Stimulated activated CD8-positive, alpha-beta memory T cell treated with anti-CD3 and anti-CD28 coated beads, Interleukin-7, amount 100 ng/mL, for 4 hours (primary cell): Measurements from ENCODE around the gene EXOC6.

Experiments
- DNase-seq, 2 donors: peaks; one replicate each; pipeline ENCODE4 v3.0.0-alpha.2; 2020; ENCODE audit warnings: low read depth in 2 of 2

The EXOC6 gene

DNA sequence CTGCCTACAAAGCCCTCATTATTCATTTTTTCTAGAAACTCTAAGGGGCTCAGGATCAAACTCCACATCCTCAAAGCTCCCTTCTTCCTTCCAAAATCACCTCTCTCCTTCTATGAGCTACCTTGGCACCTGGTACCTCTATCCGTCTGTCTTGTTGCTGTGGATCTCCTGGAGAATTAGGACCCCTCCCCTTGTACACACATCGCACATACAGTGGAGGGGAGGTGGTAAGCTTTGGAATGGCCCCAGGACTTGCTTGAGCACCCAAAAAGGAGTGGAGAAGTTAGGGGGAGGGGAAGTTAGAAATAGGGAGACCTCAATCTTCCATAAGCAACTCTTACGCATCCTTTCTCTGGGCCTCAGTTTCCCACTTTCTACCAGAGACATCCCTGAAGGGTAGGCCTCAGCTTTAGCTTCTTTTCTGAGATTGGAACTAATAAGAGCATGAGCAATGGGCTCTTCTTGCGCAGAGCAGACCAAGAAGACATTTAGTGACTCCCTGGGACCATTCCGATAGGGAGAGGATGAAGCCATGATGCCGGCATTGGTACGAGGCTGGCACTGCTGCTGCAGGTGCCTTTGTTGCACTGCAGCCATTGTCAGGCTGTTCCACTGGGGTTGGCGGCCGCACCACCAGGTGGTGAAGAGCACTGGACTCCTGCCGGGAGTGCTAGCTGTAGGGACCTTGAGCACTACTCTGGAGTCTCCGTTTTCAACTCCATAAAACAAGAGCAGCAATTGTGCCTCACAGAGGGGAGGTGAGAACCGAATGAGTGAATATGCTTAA lies 216.7 kb downstream of the EXOC6 start:
- DNase-seq, result no peak

DNA sequence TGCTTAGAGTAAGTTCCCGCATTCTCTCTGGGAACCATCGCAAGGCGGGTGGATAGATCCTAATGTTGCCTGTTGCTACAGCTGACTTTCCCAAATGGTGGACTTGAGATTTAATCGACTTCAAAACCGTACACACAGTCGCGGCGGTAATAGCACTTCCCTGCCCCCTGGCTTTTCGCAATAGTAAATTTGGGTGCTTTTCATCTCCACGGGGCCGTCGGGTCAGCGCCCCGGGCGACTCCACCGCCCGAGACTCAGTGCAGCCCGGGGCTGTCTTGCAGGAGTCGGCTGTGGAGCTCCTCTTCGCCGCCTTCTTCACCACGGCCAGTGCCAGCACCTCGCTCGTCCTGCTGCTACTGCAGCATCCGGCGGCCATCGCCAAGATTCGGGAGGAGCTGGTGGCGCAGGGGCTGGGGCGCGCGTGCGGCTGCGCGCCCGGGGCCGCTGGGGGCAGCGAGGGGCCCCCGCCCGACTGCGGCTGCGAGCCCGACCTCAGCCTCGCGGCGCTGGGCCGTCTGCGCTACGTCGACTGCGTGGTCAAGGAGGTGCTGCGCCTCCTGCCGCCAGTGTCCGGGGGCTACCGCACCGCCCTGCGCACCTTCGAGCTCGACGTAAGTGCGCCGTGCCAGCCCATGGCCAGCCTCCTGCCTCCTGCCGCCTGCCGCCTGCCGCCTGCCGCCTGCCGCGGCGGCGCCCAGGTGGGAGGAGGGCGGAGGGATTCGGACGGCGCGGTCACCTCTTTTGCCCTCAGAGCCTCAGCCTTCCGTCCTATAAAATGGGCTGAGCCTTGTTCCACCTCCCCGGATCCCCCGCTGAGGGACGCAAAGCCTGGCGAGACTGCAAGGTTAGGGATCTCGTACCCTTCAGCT lies 217.6 kb downstream of the EXOC6 start:
- no peak for DNase-seq

DNA sequence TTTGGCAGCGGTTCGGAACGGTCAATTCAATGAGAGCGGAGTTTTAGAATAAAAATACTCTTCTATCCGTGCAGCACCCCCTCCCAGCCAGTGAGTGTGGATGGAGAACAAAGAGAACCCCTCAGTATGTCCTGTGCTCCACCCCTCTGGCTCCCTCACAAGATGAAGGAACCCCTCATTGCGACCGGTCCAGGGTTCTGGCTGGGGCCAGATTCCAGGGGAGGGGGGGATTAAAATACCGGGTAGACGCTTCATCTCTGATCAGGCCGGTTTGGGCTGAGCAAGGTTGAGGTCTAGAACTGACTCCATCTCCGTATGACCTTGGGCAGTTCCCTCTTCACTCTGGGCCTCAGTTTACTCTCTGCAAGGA lies 218.2 kb downstream of the EXOC6 start:
- no peak for DNase-seq

DNA sequence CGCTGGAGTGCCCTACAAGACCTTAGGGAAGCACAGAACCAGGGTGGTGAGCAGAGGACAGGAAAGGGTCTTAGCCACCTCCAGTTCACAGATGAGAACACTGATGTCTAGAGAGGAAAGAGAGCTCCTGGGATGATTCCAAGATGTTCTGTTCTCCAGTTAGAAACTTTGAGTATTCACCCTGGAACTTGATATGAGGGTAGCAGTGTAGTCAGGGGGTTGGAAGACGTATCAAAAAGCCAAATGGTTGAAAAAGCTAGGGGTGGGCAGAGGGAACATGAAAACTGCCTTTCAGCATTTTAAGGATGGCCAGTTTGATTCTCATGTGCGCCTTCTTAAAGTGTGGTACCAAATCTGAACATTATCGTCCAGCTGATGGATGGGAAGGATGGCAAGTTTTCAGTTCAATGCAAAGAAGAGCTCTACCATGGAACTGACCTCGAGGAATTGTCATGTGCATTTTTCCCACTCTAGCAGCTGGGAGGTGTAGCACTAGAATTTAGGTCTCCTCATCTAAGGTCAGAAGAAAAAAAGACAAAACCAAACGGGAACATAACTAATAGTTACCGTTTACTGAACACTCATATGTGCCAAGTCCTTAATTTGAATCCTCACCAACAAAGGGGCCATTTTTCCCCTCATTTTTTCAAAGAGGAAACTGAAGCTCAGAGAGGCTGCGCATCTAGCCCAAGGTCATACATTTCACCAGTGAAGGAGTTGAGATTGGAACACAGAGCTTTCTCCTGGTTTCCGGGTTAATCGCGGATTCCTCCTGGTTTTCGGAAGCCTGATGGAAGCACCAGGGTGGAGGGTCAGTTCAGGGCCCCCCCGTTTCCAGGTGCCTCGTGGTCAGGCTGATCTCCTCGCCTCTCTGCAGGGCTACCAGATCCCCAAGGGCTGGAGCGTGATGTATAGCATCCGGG lies 219.4 kb downstream of the EXOC6 start:
- DNase-seq, result no peak

DNA sequence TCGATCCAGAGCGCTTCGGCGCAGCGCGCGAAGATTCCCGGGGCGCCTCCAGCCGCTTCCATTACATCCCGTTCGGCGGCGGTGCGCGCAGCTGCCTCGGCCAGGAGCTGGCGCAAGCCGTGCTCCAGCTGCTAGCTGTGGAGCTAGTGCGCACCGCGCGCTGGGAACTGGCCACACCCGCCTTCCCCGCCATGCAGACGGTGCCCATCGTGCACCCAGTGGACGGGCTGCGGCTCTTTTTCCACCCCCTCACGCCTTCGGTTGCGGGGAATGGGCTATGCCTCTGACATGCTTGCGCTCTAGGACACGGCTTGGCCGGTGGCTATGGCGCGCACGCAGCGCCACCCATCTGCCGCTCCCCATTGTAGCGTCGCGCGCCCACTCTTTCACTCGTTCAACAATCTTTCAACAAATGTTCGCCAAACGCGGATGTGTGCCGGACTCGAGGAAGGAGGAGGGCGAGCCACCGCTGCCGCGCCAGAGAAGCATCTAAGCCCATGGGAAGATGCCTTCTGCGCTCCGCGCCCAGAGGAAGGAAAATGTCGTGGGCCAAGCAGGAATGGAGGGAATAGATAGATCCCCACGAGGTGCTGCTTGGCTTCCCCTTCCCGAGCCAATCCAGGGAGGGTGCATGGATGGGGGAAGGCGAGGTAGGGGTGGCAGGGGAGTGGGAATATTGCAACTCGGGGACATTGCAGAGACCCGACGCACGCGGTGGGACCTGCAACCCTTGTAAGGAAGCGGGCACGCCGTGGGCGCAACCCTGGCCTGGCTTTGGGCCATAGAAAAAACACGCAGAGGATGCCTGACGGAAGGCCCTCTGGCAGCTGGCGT lies 220.3 kb downstream of the EXOC6 start:
- no peak for DNase-seq

DNA sequence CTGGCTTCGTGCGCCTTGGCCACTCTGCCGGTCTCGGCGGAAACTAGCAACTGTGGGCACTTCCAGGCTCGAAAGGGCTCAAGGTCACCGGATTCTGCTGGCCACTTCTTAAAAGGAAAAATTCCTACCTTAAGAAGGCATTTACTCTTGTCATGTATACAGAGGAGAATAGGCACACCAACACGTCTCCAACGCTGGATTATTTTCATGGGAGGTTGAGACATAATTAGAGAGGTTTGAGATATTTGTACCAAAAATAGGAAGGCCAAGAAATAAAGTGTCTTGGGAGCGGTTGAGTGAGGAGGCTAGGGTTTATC lies 220.9 kb downstream of the EXOC6 start:
- no peak for DNase-seq

DNA sequence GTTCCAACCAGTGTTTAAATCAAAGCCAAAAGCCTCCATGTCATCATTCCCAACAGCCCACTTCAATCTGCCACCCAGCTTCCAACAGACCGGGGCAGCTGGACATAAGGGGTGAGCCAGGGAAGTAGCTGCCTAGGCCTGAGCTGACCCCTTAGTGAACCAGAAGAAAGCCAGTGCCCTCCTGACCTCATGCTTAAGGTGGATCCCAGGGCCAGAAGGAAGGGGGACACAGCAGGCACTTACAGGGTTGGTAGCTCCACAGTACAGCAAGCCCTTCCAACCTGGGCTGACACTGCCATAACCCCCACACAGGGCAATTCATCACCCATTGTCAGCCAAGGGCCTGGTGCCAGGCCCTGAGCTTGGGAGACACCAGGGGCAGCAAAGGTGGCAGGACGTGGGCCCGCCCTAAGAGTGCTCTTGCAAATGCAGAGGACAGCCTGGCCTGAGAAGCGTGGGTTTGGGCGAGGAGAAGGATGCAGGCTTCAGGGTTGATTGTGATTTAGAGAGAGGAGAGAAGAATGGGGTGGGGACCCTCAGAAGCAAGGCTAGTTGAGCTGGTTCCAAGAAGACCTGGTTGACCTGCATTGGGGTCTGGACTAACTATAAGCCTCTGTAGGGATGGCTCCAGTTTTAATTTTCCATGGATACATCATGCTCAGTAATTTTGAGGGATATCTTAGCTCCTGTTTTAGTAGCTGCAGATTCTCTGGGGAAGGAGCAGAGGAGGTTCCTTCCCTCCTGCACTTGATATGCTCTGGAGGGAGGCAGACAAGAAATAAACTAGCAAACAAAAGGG lies 222.3 kb downstream of the EXOC6 start:
- DNase-seq, result no peak

DNA sequence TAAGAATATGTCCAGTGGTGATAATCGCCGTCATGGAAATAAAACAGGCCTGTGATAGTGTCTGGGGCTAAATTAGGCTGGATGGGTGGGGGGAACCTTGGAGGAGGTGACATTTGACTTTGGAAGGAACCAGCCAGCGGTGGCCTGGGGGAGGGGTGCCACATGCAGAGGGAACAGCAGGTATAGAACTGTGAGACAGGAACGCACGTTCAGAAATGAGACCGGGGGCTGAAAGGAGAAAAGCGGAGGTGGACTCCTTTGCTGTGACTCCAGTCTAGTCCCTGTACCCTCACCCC lies 222.8 kb downstream of the EXOC6 start:
- no peak for DNase-seq

DNA sequence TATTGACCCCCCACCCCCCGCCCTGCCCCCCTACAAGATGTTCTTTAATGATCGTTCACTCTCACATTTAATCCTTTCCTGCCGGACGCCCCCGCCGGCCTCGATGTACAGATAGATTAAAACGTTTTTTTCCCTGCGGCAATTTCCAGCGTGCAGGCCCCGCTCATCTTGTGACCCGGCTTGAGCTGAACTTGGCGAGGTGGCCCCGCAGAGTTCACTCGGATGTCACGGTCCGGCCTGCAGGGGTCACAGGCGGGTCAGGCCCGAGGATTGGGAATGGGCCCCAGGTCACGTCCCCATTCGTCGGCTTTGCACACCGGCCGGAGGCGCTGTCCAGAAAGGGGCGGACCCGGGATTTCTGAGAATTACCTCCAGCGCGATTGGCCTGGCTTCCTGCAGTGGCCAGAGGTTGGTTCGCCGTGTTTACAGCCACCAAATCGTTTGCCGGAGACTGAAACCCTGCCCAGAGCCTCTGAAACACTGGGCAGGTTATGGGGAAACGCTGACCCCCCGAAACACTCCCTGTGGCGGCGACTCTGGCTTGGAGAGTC lies 223.4 kb downstream of the EXOC6 start:
- DNase-seq, result no peak

DNA sequence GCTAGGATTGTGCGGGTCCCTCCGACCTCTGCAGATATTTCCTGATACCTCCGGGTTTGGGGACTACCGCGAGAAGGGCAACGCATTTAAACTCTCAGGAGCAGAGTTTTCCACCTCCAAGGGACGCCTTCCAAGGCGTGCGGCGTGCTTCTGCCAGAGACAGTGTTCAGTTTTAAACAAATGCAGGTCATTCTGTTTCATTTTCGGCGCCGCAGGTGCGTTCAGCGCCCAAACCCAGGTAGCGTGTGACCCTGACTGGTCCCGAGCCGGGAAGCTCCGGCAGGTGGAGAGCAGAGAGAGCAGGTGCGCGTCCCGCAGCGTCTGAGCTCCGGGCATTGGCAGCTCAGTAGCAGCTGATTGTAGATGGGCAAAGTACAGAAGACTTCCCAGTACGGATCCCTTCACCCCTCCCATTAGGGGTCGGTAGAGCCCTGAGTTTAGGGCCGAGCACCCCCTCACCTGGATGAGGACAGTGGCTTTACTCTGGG lies 223.9 kb downstream of the EXOC6 start:
- DNase-seq, result no peak

DNA sequence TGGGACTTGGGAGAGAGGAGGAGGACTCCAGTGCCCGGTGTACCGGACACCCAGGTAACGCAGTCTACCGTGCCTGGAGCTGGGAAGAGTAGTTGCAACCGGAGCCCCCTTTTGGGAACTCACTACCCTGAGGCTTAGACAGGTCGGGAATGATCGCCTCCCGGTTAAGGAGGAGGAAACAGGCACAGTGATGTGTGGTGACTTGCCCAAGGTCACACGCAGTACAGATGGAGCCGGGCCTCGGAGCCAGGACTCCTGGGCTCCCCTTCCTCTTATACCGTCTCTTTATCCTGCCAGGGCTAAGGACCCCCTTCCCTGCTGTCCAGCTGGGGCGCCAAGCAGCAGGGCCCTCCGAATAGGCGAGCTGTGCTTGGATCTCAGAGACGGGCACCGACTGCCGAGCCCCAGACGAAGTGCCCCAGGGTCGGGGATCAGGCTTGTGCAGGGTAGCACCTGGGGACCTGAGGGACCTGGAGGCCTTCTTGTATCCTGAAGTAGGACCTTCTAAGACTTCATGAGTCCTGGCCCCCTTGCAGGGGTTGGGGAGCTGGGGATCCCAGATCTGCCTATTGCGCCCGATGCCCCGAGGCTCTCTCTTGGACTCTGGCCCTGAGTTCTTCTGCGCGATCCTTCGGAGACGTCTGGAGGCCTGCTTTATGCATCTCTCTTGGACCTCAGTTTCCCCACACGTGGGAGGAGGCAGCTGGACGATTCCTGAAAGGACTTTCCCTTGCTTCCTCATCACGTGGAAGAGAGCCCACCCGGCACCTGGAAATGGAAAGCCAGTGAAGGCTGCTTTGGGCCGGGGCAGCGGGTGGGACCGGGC lies 224.6 kb downstream of the EXOC6 start:
- no peak for DNase-seq

DNA sequence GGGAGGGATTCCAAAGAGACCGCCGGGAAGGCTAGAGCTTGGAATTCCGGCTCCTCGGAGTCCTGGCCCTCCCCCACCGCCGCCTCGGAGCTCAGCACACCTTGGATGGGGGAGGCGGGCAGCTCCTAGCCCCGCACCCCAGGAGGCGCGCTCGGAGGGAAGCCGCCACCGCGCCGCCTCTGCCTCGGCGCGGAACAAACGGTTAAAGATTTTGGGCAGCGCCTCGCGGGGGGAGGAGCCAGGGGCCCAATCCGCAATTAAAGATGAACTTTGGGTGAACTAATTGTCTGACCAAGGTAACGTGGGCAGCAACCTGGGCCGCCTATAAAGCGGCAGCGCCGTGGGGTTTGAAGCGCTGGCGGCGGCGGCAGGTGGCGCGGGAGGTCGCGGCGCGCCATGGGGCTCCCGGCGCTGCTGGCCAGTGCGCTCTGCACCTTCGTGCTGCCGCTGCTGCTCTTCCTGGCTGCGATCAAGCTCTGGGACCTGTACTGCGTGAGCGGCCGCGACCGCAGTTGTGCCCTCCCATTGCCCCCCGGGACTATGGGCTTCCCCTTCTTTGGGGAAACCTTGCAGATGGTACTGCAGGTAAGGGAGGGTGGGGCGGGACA lies 225.3 kb downstream of the EXOC6 start, which contains the start of gene CYP26A1:
CYP26A1 (plus strand) TSS at position 355 of the 608 bp plus-strand sequence; CDS start at position 397, 42 bp downstream.
- no peak for DNase-seq

DNA sequence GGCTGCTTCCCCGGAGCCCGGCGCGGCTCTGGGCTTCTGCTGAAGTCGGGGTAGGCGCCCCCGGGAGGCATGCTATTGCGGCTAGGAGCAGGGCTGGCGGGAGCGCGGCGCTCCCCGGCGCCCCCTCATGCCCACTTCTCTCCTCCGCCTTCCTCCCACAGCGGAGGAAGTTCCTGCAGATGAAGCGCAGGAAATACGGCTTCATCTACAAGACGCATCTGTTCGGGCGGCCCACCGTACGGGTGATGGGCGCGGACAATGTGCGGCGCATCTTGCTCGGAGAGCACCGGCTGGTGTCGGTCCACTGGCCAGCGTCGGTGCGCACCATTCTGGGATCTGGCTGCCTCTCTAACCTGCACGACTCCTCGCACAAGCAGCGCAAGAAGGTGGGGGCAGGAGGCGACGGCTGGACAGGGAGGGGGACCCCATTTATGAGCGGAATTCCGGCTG lies 225.9 kb downstream of the EXOC6 start:
- no peak for DNase-seq

DNA sequence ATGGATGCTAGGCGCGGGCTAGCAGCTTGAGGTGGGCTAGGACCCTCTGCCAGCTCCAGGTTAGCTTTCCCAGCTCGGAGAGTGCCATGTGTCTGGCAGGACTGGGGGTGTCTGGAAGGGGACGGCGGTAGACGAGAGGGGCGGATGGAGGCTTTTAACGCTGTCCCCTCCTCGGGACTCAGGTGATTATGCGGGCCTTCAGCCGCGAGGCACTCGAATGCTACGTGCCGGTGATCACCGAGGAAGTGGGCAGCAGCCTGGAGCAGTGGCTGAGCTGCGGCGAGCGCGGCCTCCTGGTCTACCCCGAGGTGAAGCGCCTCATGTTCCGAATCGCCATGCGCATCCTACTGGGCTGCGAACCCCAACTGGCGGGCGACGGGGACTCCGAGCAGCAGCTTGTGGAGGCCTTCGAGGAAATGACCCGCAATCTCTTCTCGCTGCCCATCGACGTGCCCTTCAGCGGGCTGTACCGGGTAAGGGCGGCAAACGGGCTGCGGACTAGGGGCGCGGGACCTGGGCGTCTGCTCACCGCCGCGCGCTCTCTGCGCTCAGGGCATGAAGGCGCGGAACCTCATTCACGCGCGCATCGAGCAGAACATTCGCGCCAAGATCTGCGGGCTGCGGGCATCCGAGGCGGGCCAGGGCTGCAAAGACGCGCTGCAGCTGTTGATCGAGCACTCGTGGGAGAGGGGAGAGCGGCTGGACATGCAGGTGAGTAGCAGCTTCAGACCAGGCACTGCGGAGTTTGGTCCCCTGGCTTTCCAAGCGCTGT lies 226.5 kb downstream of the EXOC6 start:
- no peak for DNase-seq

DNA sequence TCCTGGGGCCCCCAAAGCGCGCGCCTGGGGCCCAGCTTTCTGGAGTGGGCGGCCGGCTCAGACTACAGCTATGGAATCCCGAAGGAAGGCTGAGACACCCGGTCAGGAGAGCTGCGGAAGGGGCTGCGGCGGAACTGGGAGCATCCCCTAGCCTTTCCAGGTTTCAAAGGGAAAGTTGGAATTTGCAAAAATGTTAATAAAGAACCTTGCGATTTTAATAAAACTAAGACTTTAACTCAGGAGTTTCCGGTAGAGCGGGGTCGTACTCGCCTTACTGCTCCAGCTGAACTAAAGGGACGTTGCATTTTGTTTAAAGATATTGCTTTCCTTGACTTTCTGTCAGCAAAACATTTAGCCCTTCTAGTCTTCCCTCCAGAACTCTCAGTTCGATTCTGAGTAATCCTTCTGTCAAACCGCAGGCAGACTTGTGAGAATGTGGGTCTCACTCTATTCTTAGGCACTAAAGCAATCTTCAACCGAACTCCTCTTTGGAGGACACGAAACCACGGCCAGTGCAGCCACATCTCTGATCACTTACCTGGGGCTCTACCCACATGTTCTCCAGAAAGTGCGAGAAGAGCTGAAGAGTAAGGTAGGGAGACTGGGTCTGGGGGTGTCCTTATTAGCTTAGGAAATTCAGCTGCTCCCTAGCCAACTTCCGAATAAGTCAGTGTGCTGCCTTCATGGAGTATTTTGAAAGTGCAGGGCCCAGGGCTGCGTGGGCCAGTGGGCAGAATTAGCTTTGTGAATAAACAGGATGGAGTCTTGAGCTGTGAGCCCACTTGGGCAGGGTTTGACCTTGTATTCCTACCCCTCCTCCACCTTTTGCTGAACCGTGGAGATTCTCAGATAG lies 227.3 kb downstream of the EXOC6 start:
- no peak for DNase-seq

DNA sequence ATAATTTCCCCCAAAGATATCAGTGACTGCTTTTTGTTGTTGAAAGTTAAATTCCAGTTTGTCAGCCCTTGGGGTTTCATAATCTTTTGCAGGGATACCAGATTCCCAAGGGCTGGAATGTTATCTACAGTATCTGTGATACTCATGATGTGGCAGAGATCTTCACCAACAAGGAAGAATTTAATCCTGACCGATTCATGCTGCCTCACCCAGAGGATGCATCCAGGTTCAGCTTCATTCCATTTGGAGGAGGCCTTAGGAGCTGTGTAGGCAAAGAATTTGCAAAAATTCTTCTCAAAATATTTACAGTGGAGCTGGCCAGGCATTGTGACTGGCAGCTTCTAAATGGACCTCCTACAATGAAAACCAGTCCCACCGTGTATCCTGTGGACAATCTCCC lies 228.6 kb downstream of the EXOC6 start:
- no peak for DNase-seq

DNA sequence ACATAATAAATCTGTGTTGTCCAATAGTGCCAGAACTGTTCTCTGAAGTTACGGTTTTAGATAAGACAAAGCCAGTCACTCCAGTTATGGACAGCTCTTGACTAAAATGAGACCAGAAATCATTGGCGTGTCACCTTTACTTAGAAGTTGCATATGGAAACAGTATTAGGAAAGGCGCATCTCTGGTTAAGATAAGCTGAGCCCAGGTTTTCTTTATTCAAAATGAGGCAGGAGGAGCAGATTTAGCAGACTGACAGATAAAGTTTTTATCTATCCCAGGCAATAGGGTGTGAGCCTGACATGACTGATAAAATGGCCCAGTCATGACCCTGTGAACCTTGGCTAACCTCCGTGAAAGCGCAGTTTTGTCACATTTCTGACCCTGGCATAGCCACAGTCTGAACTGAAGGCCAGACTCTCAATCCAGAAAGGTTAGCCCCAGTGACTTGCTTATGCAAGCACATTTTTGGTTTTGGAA lies 229.6 kb downstream of the EXOC6 start:
- DNase-seq, result no peak
